NCI-H2196 (cell line): ENCODE results near the gene LRRC10.
A peak's percentile ranks its signal among the peaks of the same experiment; 100 is the strongest.

Source experiments
- DNase-seq: peaks from one replicate; lab custom pipeline; 2025; ENCODE audit not compliant: unreplicated experiment; lab: John Stamatoyannopoulos, UW

LRRC10 gene

GRCh38 chr12:69570545-69571399 is 39.9 kb downstream of the LRRC10 start:
- peak; percentile 80 for DNase-seq

GRCh38 chr12:69570000-69570516 is 40.6 kb downstream of the LRRC10 start:
- no peak for DNase-seq

GRCh38 chr12:69569236-69569635 is 41.5 kb downstream of the LRRC10 start:
- no peak for DNase-seq

GRCh38 chr12:69566603-69567002 is 44.1 kb downstream of the LRRC10 start:
- no peak for DNase-seq

GRCh38 chr12:69563166-69563762 is 47.4 kb downstream of the LRRC10 start:
- no peak for DNase-seq
